Endodermal cell (in vitro differentiated cells): Measurements from ENCODE around the gene TMPRSS4. TPM values are rescaled to one million over a fixed set of nuclear protein-coding genes. Genes with fewer than 3 reads are reported as not detected.

ENCODE experiments used
- DNase-seq: peaks from one replicate; pipeline ENCODE4 v3.0.0-alpha.2; 2017
- H3K27ac ChIP-seq: 2 replicates; pipeline ENCODE4 v1.5.1; 2013; ENCODE audit warnings: mild to moderate bottlenecking, low read depth, low read length, moderate library complexity
- H3K27me3 ChIP-seq: 2 replicates; pipeline ENCODE4 v1.6.1; 2013; ENCODE audit warnings: mild to moderate bottlenecking, low read length, moderate library complexity; ENCODE audit not compliant: insufficient read depth, control insufficient read depth, poor library complexity, severe bottlenecking
- H3K36me3 ChIP-seq: 2 replicates; pipeline ENCODE4 v1.7.0; 2013; ENCODE audit warnings: mild to moderate bottlenecking, low read length, moderate library complexity; ENCODE audit not compliant: control insufficient read depth, insufficient read depth
- H3K4me1 ChIP-seq: one replicate; pipeline ENCODE4 v1.7.0; 2013; ENCODE audit warnings: low read length; ENCODE audit not compliant: control insufficient read depth, insufficient read depth
- H3K4me3 ChIP-seq: 2 replicates; pipeline ENCODE4 v1.5.1; 2013; ENCODE audit warnings: mild to moderate bottlenecking, low read length, moderate library complexity
- H3K9ac ChIP-seq: 2 replicates; pipeline ENCODE4 v1.6.1; 2013; ENCODE audit warnings: mild to moderate bottlenecking, low read length, moderate library complexity; ENCODE audit not compliant: poor library complexity, severe bottlenecking; ENCODE audit errors: extremely low read depth
- H3K9me3 ChIP-seq: 2 replicates; pipeline ENCODE4 v1.6.1; 2013; ENCODE audit warnings: mild to moderate bottlenecking, low read length, moderate library complexity; ENCODE audit not compliant: control insufficient read depth
- H3K27ac Mint-ChIP-seq: 2 replicates; pipeline ENCODE4 v1.8.0; 2020; ENCODE audit warnings: mixed read lengths
- H3K27me3 Mint-ChIP-seq: 2 replicates; pipeline ENCODE4 v1.8.0; 2021; ENCODE audit warnings: mild to moderate bottlenecking, mixed read lengths; ENCODE audit not compliant: insufficient read depth
- H3K36me3 Mint-ChIP-seq: 2 replicates; pipeline ENCODE4 v1.8.0; 2020; ENCODE audit warnings: low read depth, mixed read lengths
- H3K4me1 Mint-ChIP-seq: 2 replicates; pipeline ENCODE4 v1.8.0; 2020; ENCODE audit warnings: mixed read lengths
- H3K4me3 Mint-ChIP-seq: 2 replicates; pipeline ENCODE4 v1.8.0; 2020; ENCODE audit warnings: mild to moderate bottlenecking, moderate library complexity, mixed read lengths
- H3K9me3 Mint-ChIP-seq: 2 replicates; pipeline ENCODE4 v1.8.0; 2020; ENCODE audit warnings: mild to moderate bottlenecking, mixed read lengths
- CTCF ChIP-seq: fragments of 200-600 bp; sonication (generic); conservative IDR thresholded peaks from 2 replicates; pipeline ENCODE4 v1.5.0; 2021; ENCODE audit warnings: antibody characterized with exemption, mild to moderate bottlenecking
- WGBS, 2 experiments: methylation state at CpG; one replicate each; pipeline versions ENCODE4 v1.1.5 to v1.1.7; 2013; ENCODE audit warnings: missing lambda C conversion rate in 2 of 2, mixed read lengths in 1 of 2; ENCODE audit not compliant: insufficient coverage in 1 of 2, insufficient read length in 1 of 2; 5-methylcytosine and 5-hydroxymethylcytosine counted together
- total RNA-seq, 2 donors: library from RNA; stranded (reverse); fragmentation: NEBNext Ultra II Directional in 1 of 2; extraction: Animal tissue kit (Norgen Biotek cat#: 25700) in 1 of 2; gene quantifications; 2 replicates in 1 of 2; 3 replicates in 1 of 2; pipeline ENCODE4 v1.2.1, GENCODE V29; 2021

The TMPRSS4 gene
- total RNA-seq, 2 donors from 2014 or later, result not detected

- H3K4me1 Mint-ChIP-seq, result peaks cover 12% of the 10 kb centered on the region
- Histone ChIP-seq H3K4me1 (no peaks in the 10 kb centered on the region), H3K4me3 (no peak overlapping the region), H3K27ac (no peak overlapping the region), H3K36me3 (no peaks in the 10 kb centered on the region), H3K9me3 (no peaks in the 10 kb centered on the region), H3K27me3 (peaks cover 65% of the 10 kb centered on the region), H3K9ac (no peak overlapping the region)
- no peak for TF ChIP-seq CTCF
- no peak overlapping the region for H3K27ac Mint-ChIP-seq
- 89 to 91% methylated on average over 9 to 12 of the region's 12 CpGs for WGBS, 2 experiments
- H3K36me3 Mint-ChIP-seq, result no peaks in the 10 kb centered on the region
- H3K27me3 Mint-ChIP-seq, result peaks cover 81% of the 10 kb centered on the region
- no peaks in the 10 kb centered on the region for H3K9me3 Mint-ChIP-seq
- DNase-seq, result no peak
- H3K4me3 Mint-ChIP-seq, result no peak overlapping the region
These were observed 66.8 kb downstream of the TMPRSS4 start for GRCh38 chr11:118143661-118144185.

GRCh38 chr11:118144301-118145268 lies 67.7 kb downstream of the TMPRSS4 start:
- Mint-ChIP-seq H3K4me3 (no peak overlapping the region), H3K27me3 (peaks cover 87% of the 10 kb centered on the region), H3K36me3 (no peaks in the 10 kb centered on the region), H3K27ac (no peak overlapping the region), H3K4me1 (peaks cover 8% of the 10 kb centered on the region), H3K9me3 (no peaks in the 10 kb centered on the region)
- Histone ChIP-seq H3K36me3 (no peaks in the 10 kb centered on the region), H3K4me1 (no peaks in the 10 kb centered on the region), H3K9ac (no peak overlapping the region), H3K9me3 (no peaks in the 10 kb centered on the region), H3K4me3 (no peak overlapping the region), H3K27ac (no peak overlapping the region), H3K27me3 (peaks cover 73% of the 10 kb centered on the region)
- DNase-seq, result no peak
- WGBS, 2 experiments, result 77 to 82% methylated on average over 16 to 20 of the region's 20 CpGs
- TF ChIP-seq CTCF, result no peak

GRCh38 chr11:118145285-118146227 lies 68.7 kb downstream of the TMPRSS4 start:
- H3K27me3 Mint-ChIP-seq, result peaks cover 90% of the 10 kb centered on the region
- H3K4me1 Mint-ChIP-seq, result peaks cover 8% of the 10 kb centered on the region

More at GRCh38 chr11:118145285-118146227, 68.7 kb downstream of the TMPRSS4 start:
- Histone ChIP-seq H3K27me3 (peaks cover 79% of the 10 kb centered on the region), H3K9me3 (no peaks in the 10 kb centered on the region), H3K36me3 (no peaks in the 10 kb centered on the region), H3K4me3 (peak overlapping the region; percentile 79), H3K27ac (no peak overlapping the region), H3K4me1 (no peaks in the 10 kb centered on the region), H3K9ac (no peak overlapping the region)
- H3K4me3 Mint-ChIP-seq, result peak overlapping the region; percentile 63
- no peaks in the 10 kb centered on the region for H3K36me3 Mint-ChIP-seq
- peak; percentile 95 for TF ChIP-seq CTCF
- H3K9me3 Mint-ChIP-seq, result no peaks in the 10 kb centered on the region
- DNase-seq, result peak; percentile 97
- no peak overlapping the region for H3K27ac Mint-ChIP-seq
- WGBS, 2 experiments, result 0 to 1% methylated on average over 12 to 78 of the region's 78 CpGs
